K562 (cell line): ENCODE data around the gene TOM1L1. TPM values are rescaled to one million over a fixed set of nuclear protein-coding genes. Genes with fewer than 3 reads are reported as not detected.

Source experiments
- EZH2 ChIP-seq: IDR thresholded peaks from 2 replicates; pipeline ENCODE4 v1.6.1; 2012; ENCODE audit warnings: low read depth, mild to moderate bottlenecking, inconsistent platforms, low read length, borderline replicate concordance
- HDAC6 ChIP-seq: IDR thresholded peaks from 2 replicates; pipeline ENCODE4 v1.6.1; 2012; ENCODE audit warnings: low read depth, mild to moderate bottlenecking, control low read depth, inconsistent platforms, low read length, moderate library complexity
- MEF2D ChIP-seq: conservative IDR thresholded peaks from 2 replicates; pipeline ENCODE4 v1.6.1; 2016; ENCODE audit warnings: low read depth, missing genetic modification characterization, missing compliant biosample characterization
- MIER1 ChIP-seq: fragments of 450-650 bp; IDR thresholded peaks from 2 replicates; pipeline ENCODE4 v1.6.1; 2016; ENCODE audit warnings: antibody characterized with exemption, mild to moderate bottlenecking, low read depth
- RAD21 ChIP-seq, 2 experiments: fragments of 250-450 bp in 1 of 2; fragments of 450-650 bp in 1 of 2; sonication (Bioruptor Pico) in 1 of 2; formaldehyde crosslinking in 1 of 2; IDR thresholded peaks in 1 of 2; conservative IDR thresholded peaks in 1 of 2; 2 replicates each; pipeline versions ENCODE4 v1.4.0 to v1.8.0; 2020 to 2022; ENCODE audit warnings: mild to moderate bottlenecking in 2 of 2, moderate library complexity in 1 of 2
- SIN3A ChIP-seq, 2 experiments: fragments of 150-350 bp in 1 of 2; IDR thresholded peaks; 2 replicates each; pipeline ENCODE4 v1.6.1; 2011 to 2016; ENCODE audit warnings: borderline replicate concordance in 2 of 2, low read depth in 2 of 2, low read length in 2 of 2, mild to moderate bottlenecking in 2 of 2, moderate library complexity in 2 of 2; ENCODE audit not compliant: control insufficient read depth in 1 of 2
- SMAD4 ChIP-seq: fragments of 250-450 bp; sonication (Bioruptor Pico); conservative IDR thresholded peaks from 2 replicates; pipeline ENCODE4 v1.8.0; 2021; ENCODE audit warnings: inconsistent platforms, mild to moderate bottlenecking, moderate library complexity
- SMARCA4 ChIP-seq: fragments of 450-650 bp; IDR thresholded peaks from 2 replicates; pipeline ENCODE4 v1.6.1; 2016
- SMARCE1 ChIP-seq: fragments of 450-650 bp; IDR thresholded peaks from 2 replicates; pipeline ENCODE4 v1.7.1; 2016; ENCODE audit warnings: mild to moderate bottlenecking
- TBP ChIP-seq: optimal IDR thresholded peaks from 2 replicates; pipeline ENCODE3; 2011; ENCODE audit warnings: low read depth, low read length, improper control_type of control experiment
- TOE1 ChIP-seq, 2 experiments: fragments of 450-650 bp in 1 of 2; sonication (generic) in 1 of 2; formaldehyde crosslinking in 1 of 2; IDR thresholded peaks; 2 replicates each; pipeline versions ENCODE4 v1.7.1 to v1.8.0; 2016 to 2022; ENCODE audit warnings: borderline replicate concordance in 2 of 2, mild to moderate bottlenecking in 2 of 2, antibody characterized with exemption in 1 of 2, inconsistent platforms in 1 of 2, low read depth in 1 of 2, missing genetic modification reagents in 1 of 2, moderate library complexity in 1 of 2
- ZKSCAN3 ChIP-seq: fragments of 250-450 bp; sonication (Bioruptor Pico); IDR thresholded peaks from 2 replicates; pipeline ENCODE4 v1.4.0; 2020
- ZNF583 ChIP-seq: fragments of 250-450 bp; sonication (Bioruptor Pico); IDR thresholded peaks from 2 replicates; pipeline ENCODE4 v1.4.0; 2020
- polyA plus RNA-seq, 8 experiments: library from polyadenylated mRNA; depleted of rRNA in 4 of 8; stranded (reverse) in 5 of 8; unstranded in 3 of 8; fragments of >200 nt; fragmentation: Nextera tagmentation in 2 of 8; fragmentation: Illumina TruSeq in 1 of 8; extraction: Ambion mirVana in 2 of 8; extraction: Trizol in 1 of 8; gene quantifications; 2 replicates each; pipeline versions ENCODE4 v1.2.1 to v1.2.3, GENCODE V29; 2011 to 2014; ENCODE audit warnings: inconsistent platforms in 1 of 8, missing spikeins in 1 of 8
- total RNA-seq, 7 experiments: library from RNA; depleted of rRNA in 6 of 7; stranded (reverse); fragments of >200 nt in 6 of 7; fragmentation: Illumina TruSeq in 2 of 7; extraction: Trizol in 2 of 7; gene quantifications; 2 replicates each; pipeline versions ENCODE4 v1.2.1 to v1.2.3, GENCODE V29; 2011 to 2021; ENCODE audit warnings: low replicate concordance in 1 of 7
- TF ChIP-seq, protein P1 (sequence below): fragments of 200-800 bp; sonication (Bioruptor generic); IDR thresholded peaks from 2 replicates; pipeline ENCODE4 v1.6.1; 2017; ENCODE audit warnings: missing genetic modification characterization, missing compliant biosample characterization
- TF ChIP-seq, protein P2 (sequence below): sonication (generic); formaldehyde crosslinking; IDR thresholded peaks from 2 replicates; pipeline ENCODE4 v1.8.0; 2022; ENCODE audit warnings: missing genetic modification reagents, mild to moderate bottlenecking, borderline replicate concordance
- TF ChIP-seq, protein P3 (sequence below): sonication (generic); formaldehyde crosslinking; IDR thresholded peaks from 2 replicates; pipeline ENCODE4 v1.8.0; 2023; ENCODE audit warnings: mild to moderate bottlenecking, missing genetic modification reagents
- TF ChIP-seq, protein P4 (sequence below): fragments of 250-450 bp; sonication (Bioruptor Pico); IDR thresholded peaks from 2 replicates; pipeline ENCODE4 v1.8.0; 2022; ENCODE audit warnings: moderate library complexity, mild to moderate bottlenecking, inconsistent platforms

The TOM1L1 gene
- total and polyA plus RNA-seq, 9 of the 15 experiments (the other 6 are each of a cell fraction or from before 2014, with no cell fraction given), result 21.3 to 74.3 (median 31.0) TPM

DNA sequence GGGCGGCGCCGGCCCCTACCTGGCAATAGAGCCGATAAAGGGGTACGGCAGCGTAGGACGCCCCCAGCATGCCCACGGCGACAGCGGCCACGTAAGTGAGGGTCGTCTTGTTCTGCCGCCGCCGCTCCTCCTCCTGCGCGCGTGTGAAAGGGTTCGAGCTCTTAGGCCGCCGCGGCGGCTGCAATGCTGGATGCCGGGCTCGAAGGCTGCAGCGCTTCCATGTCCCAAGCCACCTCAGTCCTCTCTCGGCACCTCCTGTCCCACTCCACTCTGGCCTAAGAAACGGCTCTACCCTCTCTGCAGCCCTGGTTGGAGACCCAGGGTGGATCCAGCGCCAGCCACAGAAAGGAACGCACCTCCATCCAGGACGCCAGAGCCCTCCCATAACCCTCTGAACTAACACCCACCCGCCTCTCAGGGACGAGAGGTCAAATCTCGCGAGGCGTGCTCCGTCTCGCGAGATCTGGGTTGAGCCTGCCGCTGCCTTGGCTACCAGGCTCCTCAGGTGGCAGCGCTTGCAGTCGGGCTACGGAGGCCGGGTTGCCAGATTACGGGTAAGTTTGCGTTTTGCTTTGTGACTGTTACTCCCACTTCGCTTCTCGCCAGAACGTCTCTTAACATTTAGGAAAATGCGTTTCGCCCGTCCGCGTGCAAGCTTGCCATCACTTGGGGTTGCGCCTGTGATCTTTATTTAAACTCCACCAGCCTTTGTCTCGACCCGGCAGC lies 67.8 kb downstream of the TOM1L1 start, which contains the start of the genes COX11 and STXBP4 (continued):
- TF ChIP-seq SIN3A (IDR thresholded peaks at IDR 0.05; ENCODE audit: borderline replicate concordance in 2 of 2, control insufficient read depth in 1 of 2, low read depth in 2 of 2, low read length in 2 of 2) (peak; percentile 79 to 90; a peak in 3 of 4 replicates), ZNF583 (CRISPR knock-in tag) (0 out of 2 replicates have a peak, but pooled peaks have one; percentile 24), TBP (peak; percentile 89), MIER1 (no peak), ZKSCAN3 (no peak), TOE1 (IDR thresholded peaks at IDR 0.05; ENCODE audit: borderline replicate concordance) (no peak), TOE1 (CRISPR knock-in tag; IDR thresholded peaks at IDR 0.05; ENCODE audit: borderline replicate concordance, low read depth) (no peak), HDAC6 (no peak), MEF2D (tag) (no peak), SMAD4 (CRISPR knock-in tag) (peak; percentile 57; the same call in 1 of the 2 replicates), SMARCE1 (peak; percentile 58; the same call in 1 of the 2 replicates), RAD21 (CRISPR knock-in tag; conservative IDR thresholded peaks at IDR 0.05 in 1 of 2, IDR thresholded peaks at IDR 0.05 in 1 of 2) (peak in 1 of 2 experiments; percentile 26; a peak in 1 of 4 replicates), SMARCA4 (no peak), EZH2 (no peak)
- TF ChIP-seq, protein P1, sequence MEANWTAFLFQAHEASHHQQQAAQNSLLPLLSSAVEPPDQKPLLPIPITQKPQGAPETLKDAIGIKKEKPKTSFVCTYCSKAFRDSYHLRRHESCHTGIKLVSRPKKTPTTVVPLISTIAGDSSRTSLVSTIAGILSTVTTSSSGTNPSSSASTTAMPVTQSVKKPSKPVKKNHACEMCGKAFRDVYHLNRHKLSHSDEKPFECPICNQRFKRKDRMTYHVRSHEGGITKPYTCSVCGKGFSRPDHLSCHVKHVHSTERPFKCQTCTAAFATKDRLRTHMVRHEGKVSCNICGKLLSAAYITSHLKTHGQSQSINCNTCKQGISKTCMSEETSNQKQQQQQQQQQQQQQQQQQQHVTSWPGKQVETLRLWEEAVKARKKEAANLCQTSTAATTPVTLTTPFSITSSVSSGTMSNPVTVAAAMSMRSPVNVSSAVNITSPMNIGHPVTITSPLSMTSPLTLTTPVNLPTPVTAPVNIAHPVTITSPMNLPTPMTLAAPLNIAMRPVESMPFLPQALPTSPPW (CRISPR knock-in tag), result peak; percentile 59
- TF ChIP-seq, protein P2, sequence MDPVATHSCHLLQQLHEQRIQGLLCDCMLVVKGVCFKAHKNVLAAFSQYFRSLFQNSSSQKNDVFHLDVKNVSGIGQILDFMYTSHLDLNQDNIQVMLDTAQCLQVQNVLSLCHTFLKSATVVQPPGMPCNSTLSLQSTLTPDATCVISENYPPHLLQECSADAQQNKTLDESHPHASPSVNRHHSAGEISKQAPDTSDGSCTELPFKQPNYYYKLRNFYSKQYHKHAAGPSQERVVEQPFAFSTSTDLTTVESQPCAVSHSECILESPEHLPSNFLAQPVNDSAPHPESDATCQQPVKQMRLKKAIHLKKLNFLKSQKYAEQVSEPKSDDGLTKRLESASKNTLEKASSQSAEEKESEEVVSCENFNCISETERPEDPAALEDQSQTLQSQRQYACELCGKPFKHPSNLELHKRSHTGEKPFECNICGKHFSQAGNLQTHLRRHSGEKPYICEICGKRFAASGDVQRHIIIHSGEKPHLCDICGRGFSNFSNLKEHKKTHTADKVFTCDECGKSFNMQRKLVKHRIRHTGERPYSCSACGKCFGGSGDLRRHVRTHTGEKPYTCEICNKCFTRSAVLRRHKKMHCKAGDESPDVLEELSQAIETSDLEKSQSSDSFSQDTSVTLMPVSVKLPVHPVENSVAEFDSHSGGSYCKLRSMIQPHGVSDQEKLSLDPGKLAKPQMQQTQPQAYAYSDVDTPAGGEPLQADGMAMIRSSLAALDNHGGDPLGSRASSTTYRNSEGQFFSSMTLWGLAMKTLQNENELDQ (CRISPR knock-in tag), result no peak
- TF ChIP-seq, protein P3, sequence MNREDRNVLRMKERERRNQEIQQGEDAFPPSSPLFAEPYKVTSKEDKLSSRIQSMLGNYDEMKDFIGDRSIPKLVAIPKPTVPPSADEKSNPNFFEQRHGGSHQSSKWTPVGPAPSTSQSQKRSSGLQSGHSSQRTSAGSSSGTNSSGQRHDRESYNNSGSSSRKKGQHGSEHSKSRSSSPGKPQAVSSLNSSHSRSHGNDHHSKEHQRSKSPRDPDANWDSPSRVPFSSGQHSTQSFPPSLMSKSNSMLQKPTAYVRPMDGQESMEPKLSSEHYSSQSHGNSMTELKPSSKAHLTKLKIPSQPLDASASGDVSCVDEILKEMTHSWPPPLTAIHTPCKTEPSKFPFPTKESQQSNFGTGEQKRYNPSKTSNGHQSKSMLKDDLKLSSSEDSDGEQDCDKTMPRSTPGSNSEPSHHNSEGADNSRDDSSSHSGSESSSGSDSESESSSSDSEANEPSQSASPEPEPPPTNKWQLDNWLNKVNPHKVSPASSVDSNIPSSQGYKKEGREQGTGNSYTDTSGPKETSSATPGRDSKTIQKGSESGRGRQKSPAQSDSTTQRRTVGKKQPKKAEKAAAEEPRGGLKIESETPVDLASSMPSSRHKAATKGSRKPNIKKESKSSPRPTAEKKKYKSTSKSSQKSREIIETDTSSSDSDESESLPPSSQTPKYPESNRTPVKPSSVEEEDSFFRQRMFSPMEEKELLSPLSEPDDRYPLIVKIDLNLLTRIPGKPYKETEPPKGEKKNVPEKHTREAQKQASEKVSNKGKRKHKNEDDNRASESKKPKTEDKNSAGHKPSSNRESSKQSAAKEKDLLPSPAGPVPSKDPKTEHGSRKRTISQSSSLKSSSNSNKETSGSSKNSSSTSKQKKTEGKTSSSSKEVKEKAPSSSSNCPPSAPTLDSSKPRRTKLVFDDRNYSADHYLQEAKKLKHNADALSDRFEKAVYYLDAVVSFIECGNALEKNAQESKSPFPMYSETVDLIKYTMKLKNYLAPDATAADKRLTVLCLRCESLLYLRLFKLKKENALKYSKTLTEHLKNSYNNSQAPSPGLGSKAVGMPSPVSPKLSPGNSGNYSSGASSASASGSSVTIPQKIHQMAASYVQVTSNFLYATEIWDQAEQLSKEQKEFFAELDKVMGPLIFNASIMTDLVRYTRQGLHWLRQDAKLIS, result no peak
- TF ChIP-seq, protein P4, sequence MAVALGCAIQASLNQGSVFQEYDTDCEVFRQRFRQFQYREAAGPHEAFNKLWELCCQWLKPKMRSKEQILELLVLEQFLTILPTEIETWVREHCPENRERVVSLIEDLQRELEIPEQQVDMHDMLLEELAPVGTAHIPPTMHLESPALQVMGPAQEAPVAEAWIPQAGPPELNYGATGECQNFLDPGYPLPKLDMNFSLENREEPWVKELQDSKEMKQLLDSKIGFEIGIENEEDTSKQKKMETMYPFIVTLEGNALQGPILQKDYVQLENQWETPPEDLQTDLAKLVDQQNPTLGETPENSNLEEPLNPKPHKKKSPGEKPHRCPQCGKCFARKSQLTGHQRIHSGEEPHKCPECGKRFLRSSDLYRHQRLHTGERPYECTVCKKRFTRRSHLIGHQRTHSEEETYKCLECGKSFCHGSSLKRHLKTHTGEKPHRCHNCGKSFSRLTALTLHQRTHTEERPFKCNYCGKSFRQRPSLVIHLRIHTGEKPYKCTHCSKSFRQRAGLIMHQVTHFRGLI (CRISPR knock-in tag), result no peak
